ENCODE measurements around the gene SMTN.

The SMTN gene

DNA sequence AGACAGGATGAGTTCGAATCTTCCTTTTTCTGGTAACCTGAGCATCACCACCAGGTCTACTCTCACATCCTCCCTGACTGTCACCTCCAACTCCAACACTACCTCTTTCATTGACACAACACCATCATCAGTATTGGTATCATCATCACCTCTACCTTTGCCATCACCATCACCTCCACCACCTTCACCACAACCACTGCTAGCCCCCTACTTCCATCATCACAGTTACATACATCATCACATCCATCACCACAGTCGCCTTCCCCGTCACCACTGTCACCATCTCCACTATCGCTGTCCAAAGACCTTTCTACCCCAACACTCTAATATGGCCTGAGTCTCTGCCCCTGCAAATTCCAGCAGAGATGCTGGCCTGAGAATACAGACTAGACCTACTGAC lies 40.3 kb downstream of the SMTN start:
- no peak for DNase-seq (ENCODE audit: low read depth, low spot score)
- no peak overlapping the region for H3K4me3 ChIP-seq (ENCODE audit: low read length)

DNA sequence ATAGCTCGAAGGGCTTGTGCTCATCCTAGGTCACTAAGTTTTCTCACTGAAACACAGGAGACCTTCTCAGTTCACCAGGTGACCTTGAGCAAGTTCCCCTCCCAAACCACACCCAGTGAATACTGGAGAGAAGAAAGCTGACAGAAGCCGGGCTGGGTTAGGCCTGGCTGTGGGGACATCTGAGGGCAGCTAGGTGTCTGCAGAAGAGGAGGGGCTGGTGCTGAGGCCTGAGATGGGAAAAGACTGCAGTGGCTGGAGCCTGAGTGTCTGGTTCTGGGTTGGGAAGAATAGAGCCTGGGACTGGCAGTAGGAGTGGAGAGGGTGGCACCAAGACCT lies 41.0 kb downstream of the SMTN start:
- DNase-seq (ENCODE audit: low read depth, low spot score) = no peak

GRCh38 chr22:31122532-31123291 lies 41.6 kb downstream of the SMTN start, which contains the start of gene INPP5J:
Gene INPP5J (plus strand): TSS chr22:31122966. CDS start chr22:31123015, 49 bp downstream.
- DNase-seq (ENCODE audit: low read depth, low spot score) = no peak
- H3K4me3 ChIP-seq (ENCODE audit: low read length) = no peak within 1 kb of the TSS

More for the DNA sequence above, 41.0 kb downstream of the SMTN start:
- no peak overlapping the region for H3K4me3 ChIP-seq (ENCODE audit: low read length)

DNA sequence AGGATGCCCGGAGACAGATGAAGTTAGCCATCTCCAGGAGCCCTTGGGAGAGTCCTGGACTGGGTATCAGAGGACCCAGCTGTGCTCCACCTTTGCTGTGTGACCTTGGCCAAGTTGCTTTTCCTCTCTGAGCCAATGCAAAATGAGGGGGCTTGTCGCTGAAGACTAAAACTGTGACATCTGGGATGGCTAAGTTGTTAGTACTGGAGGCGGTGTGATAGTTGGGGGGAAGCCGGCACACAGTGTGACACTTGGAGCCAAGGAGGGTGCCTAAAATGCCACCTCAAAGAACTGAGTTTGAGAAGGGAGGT lies 42.1 kb downstream of the SMTN start:
- DNase-seq (ENCODE audit: low read depth, low spot score) = no peak
- H3K4me3 ChIP-seq (ENCODE audit: low read length) = no peak overlapping the region

DNA sequence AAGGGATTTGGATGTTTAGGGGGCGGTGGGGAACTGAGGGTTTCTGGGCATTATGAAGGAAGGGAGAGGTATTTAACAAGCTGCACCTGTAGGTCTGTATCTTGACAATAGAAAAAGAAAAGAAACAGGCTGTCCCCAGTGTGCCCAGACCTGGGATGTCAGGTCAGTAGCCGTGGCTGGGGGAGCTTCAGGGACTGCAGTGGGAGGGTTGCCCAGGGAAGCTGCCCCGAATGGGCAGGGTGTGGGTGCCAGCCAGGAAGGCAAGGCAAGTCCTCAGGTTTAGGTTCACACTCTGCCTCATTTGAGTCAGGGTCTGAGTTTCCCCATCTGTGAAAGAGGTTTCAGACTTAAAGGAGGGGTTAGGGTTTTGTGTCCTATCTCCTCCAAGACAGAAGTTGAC lies 43.2 kb downstream of the SMTN start:
- H3K4me3 ChIP-seq (ENCODE audit: low read length) = no peak overlapping the region
- DNase-seq (ENCODE audit: low read depth, low spot score) = no peak

DNA sequence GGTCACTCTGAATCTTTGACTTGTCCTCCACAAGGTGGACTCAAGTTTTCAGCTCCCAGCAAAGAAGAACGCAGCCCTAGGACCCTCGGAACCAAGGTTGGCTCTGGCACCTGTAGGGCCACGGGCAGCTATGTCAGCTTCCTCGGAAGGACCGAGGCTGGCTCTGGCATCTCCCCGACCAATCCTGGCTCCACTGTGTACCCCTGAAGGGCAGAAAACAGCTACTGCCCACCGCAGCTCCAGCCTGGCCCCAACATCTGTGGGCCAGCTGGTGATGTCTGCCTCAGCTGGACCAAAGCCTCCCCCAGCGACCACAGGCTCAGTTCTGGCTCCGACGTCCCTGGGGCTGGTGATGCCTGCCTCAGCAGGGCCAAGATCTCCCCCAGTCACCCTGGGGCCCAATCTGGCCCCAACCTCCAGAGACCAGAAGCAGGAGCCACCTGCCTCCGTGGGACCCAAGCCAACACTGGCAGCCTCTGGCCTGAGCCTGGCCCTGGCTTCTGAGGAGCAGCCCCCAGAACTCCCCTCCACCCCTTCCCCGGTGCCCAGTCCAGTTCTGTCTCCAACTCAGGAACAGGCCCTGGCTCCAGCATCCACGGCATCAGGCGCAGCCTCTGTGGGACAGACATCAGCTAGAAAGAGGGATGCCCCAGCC lies 43.8 kb downstream of the SMTN start:
- H3K4me3 ChIP-seq (ENCODE audit: low read length) = no peak overlapping the region
- no peak for DNase-seq (ENCODE audit: low read depth, low spot score)

DNA sequence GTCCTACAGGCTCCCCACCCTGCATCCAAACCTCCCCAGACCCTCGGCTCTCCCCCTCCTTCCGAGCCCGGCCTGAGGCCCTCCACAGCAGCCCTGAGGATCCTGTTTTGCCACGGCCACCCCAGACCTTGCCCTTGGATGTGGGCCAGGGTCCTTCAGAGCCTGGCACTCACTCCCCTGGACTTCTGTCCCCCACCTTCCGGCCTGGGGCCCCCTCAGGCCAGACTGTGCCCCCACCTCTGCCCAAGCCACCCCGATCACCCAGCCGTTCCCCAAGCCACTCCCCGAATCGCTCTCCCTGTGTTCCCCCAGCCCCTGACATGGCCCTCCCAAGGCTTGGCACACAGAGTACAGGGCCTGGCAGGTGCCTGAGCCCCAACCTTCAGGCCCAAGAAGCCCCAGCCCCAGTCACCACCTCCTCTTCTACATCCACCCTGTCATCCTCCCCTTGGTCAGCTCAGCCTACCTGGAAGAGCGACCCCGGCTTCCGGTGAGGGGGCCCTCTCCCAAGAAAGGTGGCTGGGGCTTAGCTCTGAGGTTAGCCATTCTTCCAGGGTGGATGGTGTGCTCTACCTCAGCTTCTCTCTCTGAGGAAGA lies 44.5 kb downstream of the SMTN start:
- no peak overlapping the region for H3K4me3 ChIP-seq (ENCODE audit: low read length)
- no peak for DNase-seq (ENCODE audit: low read depth, low spot score)

- no peak overlapping the region for H3K4me3 ChIP-seq (ENCODE audit: low read length)
- DNase-seq (ENCODE audit: low read depth, low spot score) = no peak
Measured at GRCh38 chr22:31126128-31126868, 45.2 kb downstream of the SMTN start.

DNA sequence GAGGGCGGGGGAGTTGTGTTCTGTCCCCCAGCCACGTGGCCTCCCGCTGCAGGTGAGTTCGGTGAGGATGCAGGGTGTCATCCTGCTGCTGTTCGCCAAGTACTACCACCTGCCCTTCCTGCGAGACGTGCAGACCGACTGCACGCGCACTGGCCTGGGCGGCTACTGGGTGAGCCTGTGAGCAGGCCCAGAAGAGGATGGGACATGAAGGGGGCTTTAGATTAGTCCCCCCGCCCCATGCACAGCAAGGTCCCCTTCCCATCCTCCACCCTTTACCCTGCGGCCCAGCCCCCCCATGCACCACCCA lies 45.7 kb downstream of the SMTN start:
- DNase-seq (ENCODE audit: low read depth, low spot score) = no peak
- H3K4me3 ChIP-seq (ENCODE audit: low read length) = no peak overlapping the region

- no peak overlapping the region for H3K4me3 ChIP-seq (ENCODE audit: low read length)
Measured at GRCh38 chr22:31127181-31127772, 46.2 kb downstream of the SMTN start.

DNA sequence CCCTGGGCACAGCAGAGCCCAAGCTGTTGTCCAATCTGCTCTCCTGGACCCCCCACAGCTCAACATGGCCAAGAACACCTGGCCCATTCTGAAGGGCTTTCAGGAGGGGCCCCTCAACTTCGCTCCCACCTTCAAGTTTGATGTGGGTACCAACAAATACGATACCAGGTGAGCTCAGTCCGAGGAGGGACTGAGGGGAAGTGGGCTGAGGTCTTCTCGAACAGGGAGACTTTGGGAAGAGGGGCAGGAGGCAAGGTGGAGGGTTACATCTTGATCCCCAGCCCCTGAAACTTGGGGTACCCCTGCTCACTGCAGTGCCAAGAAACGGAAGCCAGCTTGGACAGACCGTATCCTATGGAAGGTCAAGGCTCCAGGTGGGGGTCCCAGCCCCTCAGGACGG lies 47.0 kb downstream of the SMTN start:
- no peak for DNase-seq (ENCODE audit: low read depth, low spot score)
- no peak overlapping the region for H3K4me3 ChIP-seq (ENCODE audit: low read length)

More at GRCh38 chr22:31127181-31127772, 46.2 kb downstream of the SMTN start:
- DNase-seq (ENCODE audit: low read depth, low spot score) = no peak

DNA sequence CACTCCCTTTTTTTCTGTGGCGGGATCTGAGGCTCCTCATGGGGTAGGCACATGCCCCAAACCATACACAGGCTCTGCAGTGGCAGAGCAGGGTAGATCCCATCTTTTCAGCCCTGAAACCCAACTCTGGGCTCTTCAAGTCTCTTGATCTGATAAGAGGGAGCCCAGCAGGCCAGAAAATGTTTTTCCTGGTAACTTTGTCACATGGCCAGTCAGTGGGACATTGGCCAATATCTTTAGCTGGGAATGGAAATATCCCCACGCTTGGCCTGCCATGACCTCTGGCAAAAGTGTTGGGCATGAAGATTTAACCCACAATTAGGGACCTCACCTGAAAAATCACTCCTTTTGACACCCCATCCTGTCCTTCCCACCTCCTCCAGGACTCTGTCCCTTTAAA lies 49.8 kb downstream of the SMTN start:
- DNase-seq (ENCODE audit: low read depth, low spot score) = no peak
- H3K4me3 ChIP-seq (ENCODE audit: low read length) = no peak overlapping the region

DNA sequence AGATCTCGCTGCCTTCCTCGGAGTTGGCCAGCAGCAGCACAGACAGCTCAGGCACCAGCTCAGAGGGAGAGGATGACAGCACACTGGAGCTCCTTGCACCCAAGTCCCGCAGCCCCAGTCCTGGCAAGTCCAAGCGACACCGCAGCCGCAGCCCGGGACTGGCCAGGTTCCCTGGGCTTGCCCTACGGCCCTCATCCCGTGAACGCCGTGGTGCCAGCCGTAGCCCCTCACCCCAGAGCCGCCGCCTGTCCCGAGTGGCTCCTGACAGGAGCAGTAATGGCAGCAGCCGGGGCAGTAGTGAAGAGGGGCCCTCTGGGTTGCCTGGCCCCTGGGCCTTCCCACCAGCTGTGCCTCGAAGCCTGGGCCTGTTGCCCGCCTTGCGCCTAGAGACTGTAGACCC lies 52.8 kb downstream of the SMTN start:
- no peak for DNase-seq (ENCODE audit: low read depth, low spot score)

DNA sequence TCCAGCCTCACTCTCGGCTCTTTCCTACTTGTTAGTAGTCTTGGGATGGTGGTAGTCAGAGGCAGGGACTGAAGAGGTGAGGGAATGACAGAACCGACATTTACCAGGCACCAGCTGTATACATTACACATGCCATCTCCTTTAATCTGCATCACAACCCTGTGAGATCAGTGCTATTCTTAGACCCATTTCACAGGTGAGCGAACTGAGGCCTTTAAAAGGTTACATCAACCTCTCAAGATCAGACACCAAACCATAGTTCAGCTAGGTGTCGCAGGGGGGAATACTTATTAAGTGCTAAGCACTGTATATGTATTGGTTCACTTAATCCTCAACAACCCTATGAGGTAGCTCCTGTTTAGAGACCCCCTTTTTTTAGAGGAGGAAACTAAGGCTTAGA lies 53.6 kb downstream of the SMTN start:
- no peak for DNase-seq (ENCODE audit: low read depth, low spot score)
- H3K4me3 ChIP-seq (ENCODE audit: low read length) = no peak overlapping the region

More for the DNA sequence above, 52.8 kb downstream of the SMTN start:
- no peak overlapping the region for H3K4me3 ChIP-seq (ENCODE audit: low read length)

GRCh38 chr22:31135706-31136105 lies 54.6 kb downstream of the SMTN start:
- no peak for DNase-seq (ENCODE audit: low read depth, low spot score)
- no peak overlapping the region for H3K4me3 ChIP-seq (ENCODE audit: low read length)

DNA sequence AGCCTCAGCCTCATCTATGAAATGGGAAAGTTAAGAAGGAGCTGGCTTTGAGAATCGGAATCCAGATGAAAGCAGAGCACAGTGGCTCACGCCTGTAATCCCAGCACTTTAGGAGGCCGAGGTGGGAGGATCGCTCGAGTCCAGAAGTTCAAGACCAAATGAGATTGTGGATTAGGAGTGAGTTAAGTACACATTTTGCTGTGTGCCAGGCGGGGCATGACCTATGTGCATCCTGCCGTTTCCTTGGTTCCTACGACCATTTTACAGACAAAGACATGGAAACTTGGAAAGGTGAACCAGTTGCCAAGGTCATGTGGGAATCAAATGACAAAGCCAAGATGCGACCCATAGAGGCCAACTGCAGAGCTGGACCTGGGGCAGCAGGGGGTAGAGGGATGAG lies 55.0 kb downstream of the SMTN start:
- no peak overlapping the region for H3K4me3 ChIP-seq (ENCODE audit: low read length)
- no peak for DNase-seq (ENCODE audit: low read depth, low spot score)

DNA sequence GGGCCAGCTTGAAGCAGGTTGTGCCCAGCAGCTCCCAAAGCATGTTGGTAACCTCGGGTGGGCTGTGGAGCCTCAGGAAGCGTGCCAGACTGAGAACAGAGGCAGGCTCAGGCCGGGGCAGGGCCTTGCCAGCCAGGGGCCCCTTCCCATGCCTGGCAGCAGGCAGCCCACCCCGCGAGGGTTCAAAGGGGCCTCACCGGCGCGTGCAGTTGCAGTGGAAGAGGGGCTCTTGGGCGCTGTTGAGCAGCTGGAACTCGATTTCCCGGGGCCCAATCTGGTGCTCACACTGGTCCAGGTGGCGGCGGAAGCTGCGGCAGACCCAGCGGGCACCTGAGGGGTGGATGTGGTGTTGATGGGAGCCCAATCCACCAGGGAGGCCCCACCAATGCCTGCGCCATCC lies 55.6 kb downstream of the SMTN start:
- no peak for DNase-seq (ENCODE audit: low read depth, low spot score)

DNA sequence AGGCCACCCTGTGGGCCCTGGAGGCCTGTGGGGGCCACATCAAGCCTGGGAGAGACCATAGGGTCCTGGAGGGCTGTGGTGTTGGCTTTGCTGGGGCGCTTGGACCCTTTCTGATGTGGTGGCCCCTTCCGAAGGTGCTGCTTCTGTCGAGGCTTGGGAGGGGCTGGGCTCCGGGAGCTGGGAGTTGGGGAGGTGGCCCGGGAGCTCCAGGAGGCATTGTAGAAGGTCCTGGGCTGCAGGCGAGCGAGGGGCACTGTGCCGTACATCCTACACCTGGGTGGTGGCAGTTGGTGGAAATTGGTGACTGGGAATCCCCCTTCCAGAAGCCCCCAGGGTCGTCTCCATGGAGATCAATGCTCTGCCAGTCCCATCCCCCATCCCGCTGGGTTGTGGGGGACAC lies 56.6 kb downstream of the SMTN start:
- no peak overlapping the region for H3K4me3 ChIP-seq (ENCODE audit: low read length)
- no peak for DNase-seq (ENCODE audit: low read depth, low spot score)

More for the DNA sequence above, 55.6 kb downstream of the SMTN start:
- H3K4me3 ChIP-seq (ENCODE audit: low read length) = no peak overlapping the region

DNA sequence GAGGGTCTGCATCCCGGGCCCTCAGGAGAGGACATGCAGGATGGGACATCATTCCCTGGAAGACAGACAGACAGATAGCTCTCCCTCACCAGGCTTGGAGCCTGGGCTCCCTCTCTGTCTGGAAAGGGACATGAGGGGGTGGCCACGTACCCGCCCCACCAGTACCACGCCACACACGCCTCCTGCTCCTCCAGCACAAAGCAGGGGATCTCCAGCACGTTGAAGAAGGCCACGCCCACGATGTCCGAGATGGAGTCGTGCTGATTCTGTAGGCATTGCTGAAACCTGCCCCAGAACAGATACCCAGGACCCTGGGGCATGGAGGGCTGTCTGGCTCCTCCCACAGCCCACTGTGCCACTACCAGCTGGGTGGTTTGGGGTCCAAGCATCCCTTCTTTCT lies 57.0 kb downstream of the SMTN start:
- no peak for DNase-seq (ENCODE audit: low read depth, low spot score)
- H3K4me3 ChIP-seq (ENCODE audit: low read length) = no peak overlapping the region

GRCh38 chr22:31139066-31139465 lies 57.9 kb downstream of the SMTN start:
- DNase-seq (ENCODE audit: low read depth, low spot score) = no peak
- H3K4me3 ChIP-seq (ENCODE audit: low read length) = no peak overlapping the region
